Activated CD8-positive, alpha-beta memory T cell treated with anti-CD3 and anti-CD28 coated beads, Interleukin-2, amount 10 ng/mL, durations not matched to agents 7 days and 5 days (primary cell): ENCODE data around the gene PRAMEF10. TPM values are rescaled to one million over a fixed set of nuclear protein-coding genes. Genes with fewer than 3 reads are reported as not detected.

ENCODE experiments used
- total RNA-seq, 2 experiments: library from RNA; stranded (reverse); gene quantifications; one replicate each; pipeline ENCODE4 v1.2.3, GENCODE V29; 2021

Gene PRAMEF10
- total RNA-seq, 2 experiments from 2014 or later: not detected

Other genes with a start within 250 kb of the PRAMEF10 start
- gene AADACL3, start 182.2 kb downstream of the PRAMEF10 start, total RNA-seq: not detected
- not detected for gene CFAP107, start 152.1 kb downstream of the PRAMEF10 start, total RNA-seq
- gene PRAMEF12, start 124.5 kb downstream of the PRAMEF10 start, total RNA-seq: not detected
- not detected for gene PRAMEF1, start 106.9 kb downstream of the PRAMEF10 start, total RNA-seq
- gene PRAMEF11, start 66.9 kb downstream of the PRAMEF10 start, total RNA-seq: not detected
- gene HNRNPCL1, start 49.5 kb downstream of the PRAMEF10 start, total RNA-seq: not detected
- not detected for gene PRAMEF2, start 41.2 kb downstream of the PRAMEF10 start, total RNA-seq
- gene PRAMEF4, start 12.1 kb downstream of the PRAMEF10 start, total RNA-seq: not detected
- gene PRAMEF7, start 18.3 kb upstream of the PRAMEF10 start, total RNA-seq: not detected
- not detected for gene PRAMEF6, start 49.3 kb upstream of the PRAMEF10 start, total RNA-seq
- gene PRAMEF27, start 158.3 kb upstream of the PRAMEF10 start, total RNA-seq: not detected
- not detected for gene HNRNPCL3, start 162.5 kb upstream of the PRAMEF10 start, total RNA-seq
- not detected for gene PRAMEF25, start 172.5 kb upstream of the PRAMEF10 start, total RNA-seq
- gene HNRNPCL2, start 218.6 kb upstream of the PRAMEF10 start, total RNA-seq: not detected